IPS DF 4.7 (cell line): ENCODE results near the gene KCTD21.

Source experiments
- DNase-seq: peaks from one replicate; pipeline ENCODE4 v3.0.0-alpha.2; 2013; ENCODE audit warnings: low spot score; ENCODE audit errors: extremely low read depth

The KCTD21 gene

GRCh38 chr11:78147807-78148206 lies 40.6 kb downstream of the KCTD21 start:
- DNase-seq, result no peak

GRCh38 chr11:78145511-78146025 lies 42.9 kb downstream of the KCTD21 start:
- no peak for DNase-seq

- no peak for DNase-seq
Measured at GRCh38 chr11:78140392-78141077, 47.9 kb downstream of the KCTD21 start.

- DNase-seq, result peak; percentile 83
Measured at GRCh38 chr11:78139422-78140391, 48.7 kb downstream of the KCTD21 start, which contains the start of gene ALG8. ALG8 (minus strand) TSS chr11:78139626; CDS start chr11:78139588, 38 bp downstream.

- no peak for DNase-seq
Measured at GRCh38 chr11:78138694-78139421, 49.6 kb downstream of the KCTD21 start.

- no peak for DNase-seq
Measured at GRCh38 chr11:78138291-78138690, 50.1 kb downstream of the KCTD21 start.

GRCh38 chr11:78132475-78132874 lies 56.0 kb downstream of the KCTD21 start:
- no peak for DNase-seq

- DNase-seq, result no peak
Measured at GRCh38 chr11:78131956-78132355, 56.5 kb downstream of the KCTD21 start.

GRCh38 chr11:78127403-78127802 lies 61.0 kb downstream of the KCTD21 start:
- no peak for DNase-seq
